ENCODE results near the gene RSRC1. TPM values are rescaled to one million over a fixed set of nuclear protein-coding genes. Genes with fewer than 3 reads are reported as not detected.
"Not testable (repeated sequence)": the region's sequence is repeated elsewhere in the genome, so short reads cannot be mapped to it uniquely, and the experiment has no call there.

RSRC1 gene, protein sequence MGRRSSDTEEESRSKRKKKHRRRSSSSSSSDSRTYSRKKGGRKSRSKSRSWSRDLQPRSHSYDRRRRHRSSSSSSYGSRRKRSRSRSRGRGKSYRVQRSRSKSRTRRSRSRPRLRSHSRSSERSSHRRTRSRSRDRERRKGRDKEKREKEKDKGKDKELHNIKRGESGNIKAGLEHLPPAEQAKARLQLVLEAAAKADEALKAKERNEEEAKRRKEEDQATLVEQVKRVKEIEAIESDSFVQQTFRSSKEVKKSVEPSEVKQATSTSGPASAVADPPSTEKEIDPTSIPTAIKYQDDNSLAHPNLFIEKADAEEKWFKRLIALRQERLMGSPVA
- polyA plus RNA-seq: 6.1 to 11.7 TPM (median 11.1 TPM) in 3 replicates
- 61.1 TPM for polyA plus RNA-seq (2011; ENCODE audit: low read depth)
- polyA plus RNA-seq (2011; cell fraction: cytosol; rRNA removed): 7.1 and 10.4 TPM in 2 replicates
- 6.3 and 7.3 TPM in 2 replicates for polyA plus RNA-seq (2011; cell fraction: nucleus; rRNA removed)
- polyA plus RNA-seq (2012; ENCODE audit: low replicate concordance): 19.4 and 25.8 TPM in 2 replicates
- polyA minus RNA-seq: 1.3 to 16.7 TPM (median 7.5 TPM) in 3 replicates
- 14.0 TPM for polyA minus RNA-seq (2011; cell fraction: cytosol; rRNA and poly(A)+ RNA removed)
- 19.4 and 30.3 TPM in 2 replicates for polyA minus RNA-seq (2011; cell fraction: nucleus; rRNA and poly(A)+ RNA removed)

DNA sequence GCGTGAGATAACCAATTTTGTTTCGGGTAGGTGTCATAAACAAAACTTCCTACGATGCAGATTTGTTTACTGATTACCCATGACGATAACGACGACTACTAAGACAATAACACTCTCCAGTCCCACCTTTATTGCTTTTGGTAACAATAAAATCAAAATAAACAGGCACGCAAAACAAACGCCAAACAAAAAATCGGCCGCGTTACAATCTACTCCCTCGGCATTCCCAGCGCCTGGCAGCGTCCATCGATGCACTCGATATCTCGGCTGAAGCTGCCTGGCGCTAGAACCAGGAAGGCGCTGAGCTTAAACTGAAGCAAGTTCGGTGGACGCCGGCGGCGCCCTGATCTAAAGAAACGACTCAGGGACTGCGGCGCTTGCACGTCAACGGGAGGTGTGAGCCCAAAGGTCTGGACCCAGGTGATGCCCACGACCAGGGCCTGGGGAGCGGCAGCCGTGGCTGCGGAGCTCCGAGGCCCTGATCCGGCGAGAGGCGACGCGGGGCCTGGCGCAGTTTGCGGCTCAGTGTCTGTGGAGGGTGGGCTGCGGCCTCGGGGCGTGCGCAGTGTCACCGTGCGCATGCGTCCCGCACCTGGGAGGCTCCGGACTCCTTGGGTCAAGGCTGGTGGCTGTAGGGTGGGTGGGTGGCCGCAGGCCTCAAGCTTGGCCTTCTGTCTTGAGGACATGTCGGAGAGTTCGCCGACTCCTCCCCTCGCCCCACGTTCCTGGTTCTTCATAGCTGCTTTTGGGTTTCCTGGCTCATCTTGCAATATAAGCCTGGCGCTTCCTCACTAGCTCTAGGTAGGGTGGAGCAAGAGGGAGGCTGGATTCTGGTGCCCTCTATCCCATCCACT lies at the start of gene RSRC1:
Gene RSRC1 (plus strand): TSS at position 286 of the 854 bp plus-strand sequence. CDS start 12,016 bp downstream, outside the sequence.
- H3K36me3 ChIP-seq (ENCODE audit: control insufficient read depth in 2 of 2, extremely low read depth in 1 of 2, insufficient read depth in 2 of 2, low read length in 2 of 2): no peaks in the 10 kb centered on the region
- peak within 1 kb of the TSS; percentile 93 for H3K9ac ChIP-seq (ENCODE audit: control insufficient read depth, extremely low read depth, insufficient read depth, low read length)
- H3K4me1 ChIP-seq (ENCODE audit: control insufficient read depth, extremely low read depth, insufficient read depth, low read length): peaks cover 3% of the 10 kb centered on the region
- TF ChIP-seq CTCF (optimal IDR thresholded peaks at IDR 0.05 in 1 of 3, IDR thresholded peaks at IDR 0.05 in 1 of 3, conservative IDR thresholded peaks at IDR 0.05 in 1 of 3; ENCODE audit: extremely low read depth in 1 of 3, insufficient read depth in 2 of 3, low read length in 3 of 3): peak in 1 of 3 experiments; percentile 22
- no peak for TF ChIP-seq EZH2 (IDR thresholded peaks at IDR 0.05; ENCODE audit: low read length)
- no peaks in the 10 kb centered on the region for H3K9me3 ChIP-seq (ENCODE audit: control insufficient read depth, low read depth, low read length)
- H3K4me3 ChIP-seq (ENCODE audit: control insufficient read depth in 2 of 3, extremely low read depth in 1 of 3, insufficient read depth in 2 of 3, low read depth in 1 of 3, low read length in 3 of 3): peak within 1 kb of the TSS; percentile 75 to 97 (median 95)
- H3K27ac ChIP-seq (ENCODE audit: control insufficient read depth, insufficient read depth, low read length): peak within 1 kb of the TSS; percentile 84
- DNase-seq (ENCODE audit: low read depth, low spot score) (peak; percentile 36), FAIRE-seq (no peak)
- H3K79me2 ChIP-seq (ENCODE audit: control insufficient read depth, insufficient read depth, low read length): peaks cover 29% of the 10 kb centered on the region
- dilution Hi-C loops (cut with MboI; ENCODE audit: extremely low pct_ligation_motif_present, low sequenced_read_pairs): no loop called here
- H3K9me1 ChIP-seq (ENCODE audit: control insufficient read depth, extremely low read depth, insufficient read depth, low read length): no peaks in the 10 kb centered on the region
- H3K27me3 ChIP-seq (ENCODE audit: control insufficient read depth, extremely low read depth, insufficient read depth, low read length): peaks cover 41% of the 10 kb centered on the region
- H4K20me1 ChIP-seq (ENCODE audit: control insufficient read depth, extremely low read depth, insufficient read depth, low read length): no peaks in the 10 kb centered on the region
- peak within 1 kb of the TSS; percentile 91 for H3K4me2 ChIP-seq (ENCODE audit: control insufficient read depth, extremely low read depth, insufficient read depth, low read depth, low read length)
- H2AFZ ChIP-seq (ENCODE audit: control insufficient read depth, low read length): peak within 1 kb of the TSS; percentile 99

DNA sequence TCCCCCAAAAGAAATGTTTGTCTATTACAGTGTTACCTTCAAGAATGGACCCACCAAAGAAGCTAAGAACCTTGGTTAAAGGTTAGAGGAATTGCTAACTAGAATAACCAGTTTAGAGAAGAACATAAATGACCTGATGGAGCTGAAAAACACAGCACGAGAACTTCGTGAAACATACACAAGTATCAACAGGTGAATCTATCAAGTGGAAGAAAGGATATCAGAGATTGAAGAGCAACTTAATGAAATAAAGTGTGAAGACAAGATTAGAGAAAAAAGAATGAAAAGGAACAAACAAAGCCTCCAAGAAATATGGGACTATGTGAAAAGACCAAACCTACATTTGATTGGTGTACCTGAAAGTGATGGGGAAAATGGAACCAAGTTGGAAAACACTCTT lies 44.3 kb upstream of the RSRC1 start:
- H3K4me2 ChIP-seq (ENCODE audit: control insufficient read depth, extremely low read depth, insufficient read depth, low read depth, low read length); H3K27ac ChIP-seq (ENCODE audit: control insufficient read depth, insufficient read depth, low read length); FAIRE-seq; H3K79me2 ChIP-seq (ENCODE audit: control insufficient read depth, insufficient read depth, low read length); H3K9ac ChIP-seq (ENCODE audit: control insufficient read depth, extremely low read depth, insufficient read depth, low read length); H3K4me3 ChIP-seq (ENCODE audit: control insufficient read depth in 2 of 3, extremely low read depth in 1 of 3, insufficient read depth in 2 of 3, low read depth in 1 of 3, low read length in 3 of 3); H3K9me3 ChIP-seq (ENCODE audit: control insufficient read depth, low read depth, low read length); H3K27me3 ChIP-seq (ENCODE audit: control insufficient read depth, extremely low read depth, insufficient read depth, low read length); H3K9me1 ChIP-seq (ENCODE audit: control insufficient read depth, extremely low read depth, insufficient read depth, low read length); DNase-seq (ENCODE audit: low read depth, low spot score); H3K36me3 ChIP-seq (ENCODE audit: control insufficient read depth in 2 of 2, extremely low read depth in 1 of 2, insufficient read depth in 2 of 2, low read length in 2 of 2); dilution Hi-C loops (cut with MboI; ENCODE audit: extremely low pct_ligation_motif_present, low sequenced_read_pairs); H3K4me1 ChIP-seq (ENCODE audit: control insufficient read depth, extremely low read depth, insufficient read depth, low read length); H2AFZ ChIP-seq (ENCODE audit: control insufficient read depth, low read length); H4K20me1 ChIP-seq (ENCODE audit: control insufficient read depth, extremely low read depth, insufficient read depth, low read length): not testable (repeated sequence)

Data from keratinocyte (primary cell).